IMR-90 (cell line): Measurements from ENCODE around the gene KCNMA1.

ENCODE experiments used
- CEBPB ChIP-seq: IDR thresholded peaks from 2 replicates; pipeline ENCODE4 v1.6.1; 2012; ENCODE audit warnings: low read depth, low read length, improper control_type of control experiment
- FOS ChIP-seq: fragments of 150-350 bp; IDR thresholded peaks from 2 replicates; pipeline ENCODE4 v1.6.1; 2016; ENCODE audit warnings: low read depth, low read length
- MXI1 ChIP-seq: IDR thresholded peaks from 2 replicates; pipeline ENCODE4 v1.6.1; 2012; ENCODE audit warnings: low read depth, mild to moderate bottlenecking, low read length, moderate library complexity, borderline replicate concordance
- NFE2L2 ChIP-seq: fragments of 150-350 bp; IDR thresholded peaks from 2 replicates; pipeline ENCODE4 v1.6.1; 2016; ENCODE audit warnings: low read depth, mild to moderate bottlenecking, low read length
- POLR2A ChIP-seq: IDR thresholded peaks from 2 replicates; pipeline ENCODE4 v1.6.1; 2012; ENCODE audit warnings: mild to moderate bottlenecking, low read depth, low read length
- TF ChIP-seq, protein P1 (sequence below): conservative IDR thresholded peaks from 2 replicates; pipeline ENCODE4 v1.5.1; 2012; ENCODE audit warnings: mild to moderate bottlenecking, low read depth, low read length, improper control_type of control experiment
- TF ChIP-seq, protein P2 (sequence below): fragments of 150-350 bp; IDR thresholded peaks from 2 replicates; pipeline ENCODE4 v1.6.1; 2017; ENCODE audit warnings: mild to moderate bottlenecking, antibody characterized with exemption, low read length, low read depth

DNA sequence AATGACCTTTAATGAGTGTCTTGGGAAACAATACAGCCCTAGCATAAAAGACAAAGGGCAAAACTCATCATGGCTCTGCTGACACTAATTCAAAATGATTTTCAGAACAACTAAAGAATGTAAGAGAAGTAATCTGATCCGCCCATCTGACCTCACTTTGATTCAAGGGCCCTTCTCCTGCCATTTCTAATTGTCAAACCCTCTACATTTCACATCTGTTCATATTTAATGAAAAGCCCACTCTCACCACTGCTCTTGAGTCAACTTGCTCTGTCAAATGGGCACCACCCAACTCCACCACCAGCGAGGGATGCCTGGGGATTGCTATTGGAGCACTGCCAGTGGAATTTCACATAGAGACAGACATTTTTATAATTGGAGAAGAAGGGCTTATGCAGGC, 639.2 kb downstream of the KCNMA1 start:
- TF ChIP-seq, protein P1, sequence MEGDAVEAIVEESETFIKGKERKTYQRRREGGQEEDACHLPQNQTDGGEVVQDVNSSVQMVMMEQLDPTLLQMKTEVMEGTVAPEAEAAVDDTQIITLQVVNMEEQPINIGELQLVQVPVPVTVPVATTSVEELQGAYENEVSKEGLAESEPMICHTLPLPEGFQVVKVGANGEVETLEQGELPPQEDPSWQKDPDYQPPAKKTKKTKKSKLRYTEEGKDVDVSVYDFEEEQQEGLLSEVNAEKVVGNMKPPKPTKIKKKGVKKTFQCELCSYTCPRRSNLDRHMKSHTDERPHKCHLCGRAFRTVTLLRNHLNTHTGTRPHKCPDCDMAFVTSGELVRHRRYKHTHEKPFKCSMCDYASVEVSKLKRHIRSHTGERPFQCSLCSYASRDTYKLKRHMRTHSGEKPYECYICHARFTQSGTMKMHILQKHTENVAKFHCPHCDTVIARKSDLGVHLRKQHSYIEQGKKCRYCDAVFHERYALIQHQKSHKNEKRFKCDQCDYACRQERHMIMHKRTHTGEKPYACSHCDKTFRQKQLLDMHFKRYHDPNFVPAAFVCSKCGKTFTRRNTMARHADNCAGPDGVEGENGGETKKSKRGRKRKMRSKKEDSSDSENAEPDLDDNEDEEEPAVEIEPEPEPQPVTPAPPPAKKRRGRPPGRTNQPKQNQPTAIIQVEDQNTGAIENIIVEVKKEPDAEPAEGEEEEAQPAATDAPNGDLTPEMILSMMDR, result no peak
- TF ChIP-seq POLR2A (no peak), FOS (no peak), NFE2L2 (no peak), CEBPB (no peak), MXI1 (no peak)
- TF ChIP-seq, protein P2, sequence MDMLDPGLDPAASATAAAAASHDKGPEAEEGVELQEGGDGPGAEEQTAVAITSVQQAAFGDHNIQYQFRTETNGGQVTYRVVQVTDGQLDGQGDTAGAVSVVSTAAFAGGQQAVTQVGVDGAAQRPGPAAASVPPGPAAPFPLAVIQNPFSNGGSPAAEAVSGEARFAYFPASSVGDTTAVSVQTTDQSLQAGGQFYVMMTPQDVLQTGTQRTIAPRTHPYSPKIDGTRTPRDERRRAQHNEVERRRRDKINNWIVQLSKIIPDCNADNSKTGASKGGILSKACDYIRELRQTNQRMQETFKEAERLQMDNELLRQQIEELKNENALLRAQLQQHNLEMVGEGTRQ, result no peak
